ENCODE results near the gene RSPH1. TPM values are rescaled to one million over a fixed set of nuclear protein-coding genes. Genes with fewer than 3 reads are reported as not detected.

The RSPH1 gene
- total RNA-seq, 1 experiment from 2014 or later: 1.5 TPM

GRCh38 chr21:42535602-42536171, 39.7 kb upstream of the RSPH1 start:
- H3K27me3 ChIP-seq (ENCODE audit: insufficient read depth, low read length): no peaks in the 10 kb centered on the region
- no peaks in the 10 kb centered on the region for H4K20me1 ChIP-seq (ENCODE audit: insufficient read depth)
- no peak overlapping the region for H3K27ac ChIP-seq (ENCODE audit: low read depth, low read length)
- no peaks in the 10 kb centered on the region for H3K9me3 ChIP-seq (ENCODE audit: control insufficient read depth in 1 of 2, insufficient read depth in 1 of 2, low read depth in 1 of 2, low read length in 2 of 2)
- RAD21 ChIA-PET (ENCODE audit: low non-redundant PET in 1 of 2, low total read pairs in 2 of 2, uncharacterized antibody in 2 of 2, unreplicated experiment in 2 of 2): no interaction called here
- no TSS peak for BruUV-seq (replicated peaks)
- TF ChIP-seq EGR1 (IDR thresholded peaks at IDR 0.05; ENCODE audit: low read depth) (no peak), CEBPB (IDR thresholded peaks at IDR 0.05; ENCODE audit: low read depth) (no peak), YY1 (IDR thresholded peaks at IDR 0.05; ENCODE audit: extremely low read depth, insufficient replicate concordance, low read depth, low read length) (no peak), EZH2phosphoT487 (IDR thresholded peaks at IDR 0.05; ENCODE audit: borderline replicate concordance) (no peak), FOSL1 (IDR thresholded peaks at IDR 0.05; ENCODE audit: low read depth) (no peak), CBX3 (IDR thresholded peaks at IDR 0.05; ENCODE audit: low read depth) (no peak), POLR2A (IDR thresholded peaks at IDR 0.05; ENCODE audit: borderline replicate concordance, extremely low read depth, insufficient read depth, insufficient read length) (no peak)
- H3K9ac ChIP-seq (ENCODE audit: low read length): no peak overlapping the region
- no peak overlapping the region for H2AFZ ChIP-seq (ENCODE audit: low read depth, low read length, poor library complexity, severe bottlenecking)
- no peak overlapping the region for H3K4me3 ChIP-seq (replicated peaks in 1 of 2; ENCODE audit: low read depth in 1 of 2, low read length in 2 of 2)
- no peaks in the 10 kb centered on the region for H3K4me1 ChIP-seq (ENCODE audit: control insufficient read depth in 1 of 2, insufficient read depth in 2 of 2, low read length in 2 of 2)
- no peaks in the 10 kb centered on the region for H3K79me2 ChIP-seq (ENCODE audit: insufficient read depth, low read length)
- DNase-seq (ENCODE audit: low read depth, low spot score): no peak
- CTCF ChIA-PET: interaction anchor here (3.4 kb wide), 1 partner anchor 69 kb away, joined by 10 read pairs; no protein-coding TSS in a partner anchor
- POLR2A ChIA-PET: no interaction called here
- ATAC-seq: no peak
- H3K36me3 ChIP-seq (ENCODE audit: control insufficient read depth in 1 of 2, insufficient read depth in 2 of 2, low read length in 2 of 2): 0 out of 4 replicates have a peak, but pooled peaks cover 0 to 6% of the 10 kb centered on the region in 2 experiments
- no peaks in the 10 kb centered on the region for H3K9me2 ChIP-seq (ENCODE audit: insufficient read depth)
- H3K4me2 ChIP-seq (ENCODE audit: low read length): no peak overlapping the region
- intact Hi-C loops (cut with micrococcal nuclease): loop anchor here (2.0 to 10.0 kb wide), 4 partner anchors 69 to 381 kb away; no protein-coding TSS in a partner anchor

- no peaks in the 10 kb centered on the region for H3K9me3 ChIP-seq (ENCODE audit: control insufficient read depth in 1 of 2, insufficient read depth in 1 of 2, low read depth in 1 of 2, low read length in 2 of 2)
- POLR2A ChIA-PET: no interaction called here
- no peak overlapping the region for H3K4me3 ChIP-seq (replicated peaks in 1 of 2; ENCODE audit: low read depth in 1 of 2, low read length in 2 of 2)
- no TSS peak for BruUV-seq (replicated peaks)
- H3K9me2 ChIP-seq (ENCODE audit: insufficient read depth): no peaks in the 10 kb centered on the region
- intact Hi-C loops (cut with micrococcal nuclease): loop anchor here (5.0 to 10.0 kb wide), 3 partner anchors 82 to 380 kb away; no protein-coding TSS in a partner anchor
- CTCF ChIA-PET: no interaction called here
- no peaks in the 10 kb centered on the region for H3K27me3 ChIP-seq (ENCODE audit: insufficient read depth, low read length)
- no peak overlapping the region for H3K4me2 ChIP-seq (ENCODE audit: low read length)
- H4K20me1 ChIP-seq (ENCODE audit: insufficient read depth): no peaks in the 10 kb centered on the region
- DNase-seq (ENCODE audit: low read depth, low spot score) (no peak), ATAC-seq (no peak)
- H3K79me2 ChIP-seq (ENCODE audit: insufficient read depth, low read length): no peaks in the 10 kb centered on the region
- H2AFZ ChIP-seq (ENCODE audit: low read depth, low read length, poor library complexity, severe bottlenecking): no peak overlapping the region
- no peaks in the 10 kb centered on the region for H3K4me1 ChIP-seq (ENCODE audit: control insufficient read depth in 1 of 2, insufficient read depth in 2 of 2, low read length in 2 of 2)
- RAD21 ChIA-PET (ENCODE audit: low non-redundant PET in 1 of 2, low total read pairs in 2 of 2, uncharacterized antibody in 2 of 2, unreplicated experiment in 2 of 2): no interaction called here
- TF ChIP-seq SRF (IDR thresholded peaks at IDR 0.05; ENCODE audit: low read depth): no peak
- no peak for TF ChIP-seq ZBTB33 (IDR thresholded peaks at IDR 0.05; ENCODE audit: extremely low read depth, insufficient replicate concordance, low read length)
- H3K36me3 ChIP-seq (ENCODE audit: control insufficient read depth in 1 of 2, insufficient read depth in 2 of 2, low read length in 2 of 2): 0 out of 4 replicates have a peak, but pooled peaks cover 0 to 6% of the 10 kb centered on the region in 2 experiments
- H3K9ac ChIP-seq (ENCODE audit: low read length): no peak overlapping the region
- H3K27ac ChIP-seq (ENCODE audit: low read depth, low read length): no peak overlapping the region
These were observed 38.7 kb upstream of the RSPH1 start for GRCh38 chr21:42534421-42535378.
